Hepatocyte (in vitro differentiated cells): ENCODE results near the gene NGFR.

Source experiments
- CTCF ChIP-seq: fragments of 200-600 bp; sonication (generic); IDR thresholded peaks from 2 replicates; pipeline ENCODE4 v1.5.1; 2016; ENCODE audit warnings: antibody characterized with exemption, mild to moderate bottlenecking; ENCODE audit not compliant: poor library complexity
- EZH2 ChIP-seq: fragments of 200-600 bp; sonication (generic); IDR thresholded peaks from 2 replicates; pipeline ENCODE4 v1.6.1; 2016; ENCODE audit warnings: antibody characterized with exemption, mild to moderate bottlenecking, borderline replicate concordance

GRCh38 chr17:49518346-49519078 lies 23.4 kb downstream of the NGFR start:
- no peak for TF ChIP-seq CTCF
- TF ChIP-seq EZH2, result no peak
